ENCODE results near the gene FOXO3.

The FOXO3 gene

DNA sequence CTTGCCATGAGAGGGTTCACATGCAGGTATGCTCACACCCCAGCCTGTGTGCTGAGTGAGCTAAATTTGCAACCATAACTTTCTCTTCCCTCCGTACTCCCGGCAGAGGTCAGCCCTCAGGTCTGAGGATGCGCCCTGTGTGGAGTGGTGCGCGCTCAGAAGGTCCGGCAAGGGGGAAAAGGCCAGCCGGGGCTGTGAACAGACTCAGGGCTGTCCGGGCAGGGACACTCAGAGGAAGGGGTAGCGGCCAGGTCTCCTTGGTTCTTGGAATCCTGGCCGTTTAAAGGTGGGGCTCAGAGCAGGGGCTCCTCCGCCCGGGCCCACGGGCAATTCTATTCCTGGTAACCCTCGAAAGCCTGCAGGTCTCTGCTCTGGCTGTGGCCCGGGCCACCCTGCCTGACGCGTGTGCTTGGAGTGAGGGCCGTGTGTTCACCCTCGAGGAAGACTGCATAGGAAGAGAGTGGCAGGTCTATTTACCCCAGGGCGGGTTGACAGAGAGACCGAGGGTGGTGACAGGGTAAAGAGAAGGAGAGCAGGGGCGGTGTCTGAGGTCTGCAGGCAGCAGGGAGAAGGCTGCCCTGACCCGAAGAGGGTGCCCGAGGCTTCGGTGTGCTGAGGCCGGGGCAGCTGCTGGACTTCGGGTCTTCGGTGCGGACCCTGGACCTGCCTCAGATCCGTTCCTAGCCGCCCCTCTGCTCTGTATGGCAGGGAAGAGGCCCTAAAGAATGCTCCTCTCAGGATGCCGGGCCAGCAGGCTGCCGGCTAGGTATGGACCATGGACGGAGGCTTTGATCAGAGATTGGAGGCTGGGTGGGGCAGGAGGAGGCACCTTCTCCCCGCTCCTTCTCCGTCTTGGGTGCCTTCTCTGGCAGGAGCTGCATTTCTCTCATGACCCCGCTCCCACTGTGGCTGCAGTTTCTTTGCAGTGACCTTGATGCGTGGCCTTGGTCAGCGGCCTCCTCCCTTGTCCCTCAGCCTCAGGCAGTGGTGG lies 156.4 kb downstream of the FOXO3 start:
- DNase-seq: no peak

DNA sequence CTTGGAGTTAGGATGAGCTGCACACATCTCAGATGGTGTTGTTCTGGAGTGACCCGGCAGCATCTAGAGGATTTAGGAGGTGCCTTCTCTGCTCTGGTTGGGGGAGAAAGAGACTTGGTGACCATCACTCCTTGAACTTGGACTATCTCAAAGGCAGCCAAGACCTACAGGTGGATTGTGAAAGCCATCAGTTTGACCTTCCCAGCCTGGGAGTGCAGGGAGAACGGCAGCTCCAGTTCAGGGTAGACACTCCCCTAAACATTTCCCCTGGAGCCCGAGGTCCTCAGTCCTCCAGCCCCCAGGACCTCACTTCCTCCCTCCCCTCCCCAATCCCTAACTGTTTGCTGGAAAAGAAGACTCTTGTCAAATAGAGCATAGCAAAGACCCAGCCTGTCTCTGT lies 158.8 kb downstream of the FOXO3 start:
- DNase-seq: no peak

DNA sequence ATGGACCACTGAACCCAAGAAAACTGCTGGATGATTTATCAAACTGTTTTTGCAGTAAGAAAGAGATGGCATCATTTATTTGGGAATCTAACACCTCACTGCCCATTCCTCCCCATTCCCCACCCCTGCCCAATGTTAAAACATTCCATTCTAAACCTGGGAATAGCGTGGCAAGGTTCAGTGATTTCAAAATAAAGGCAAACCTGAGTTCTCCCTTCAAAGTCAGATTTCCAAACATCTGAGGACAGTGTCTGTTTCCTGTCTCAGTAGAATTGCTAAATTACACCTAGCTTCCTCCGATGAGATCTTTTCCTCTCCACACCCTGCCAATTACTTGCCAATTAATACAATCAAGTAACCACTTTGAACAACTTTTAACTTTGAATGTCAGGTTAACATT lies 160.1 kb downstream of the FOXO3 start:
- no peak for DNase-seq

DNA sequence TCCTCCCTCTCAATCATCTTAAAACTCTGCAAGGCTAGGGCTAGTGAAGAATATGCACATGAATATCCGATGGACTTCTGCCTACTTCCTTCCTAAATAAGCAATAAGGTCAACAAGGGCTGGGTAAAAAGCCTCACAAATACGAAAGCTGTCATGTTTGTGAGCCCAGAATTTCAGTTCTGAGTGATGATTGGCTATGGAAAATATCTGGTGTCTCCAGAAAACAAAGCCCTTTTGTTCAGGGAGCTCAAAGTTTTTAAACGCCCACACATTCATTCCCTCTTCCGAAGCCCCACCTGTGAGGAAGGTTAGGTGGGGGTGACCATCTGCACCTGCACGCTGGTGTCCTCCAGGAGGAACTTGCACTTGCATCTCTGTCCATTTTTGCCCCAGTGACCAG lies 160.6 kb downstream of the FOXO3 start:
- DNase-seq: no peak

DNA sequence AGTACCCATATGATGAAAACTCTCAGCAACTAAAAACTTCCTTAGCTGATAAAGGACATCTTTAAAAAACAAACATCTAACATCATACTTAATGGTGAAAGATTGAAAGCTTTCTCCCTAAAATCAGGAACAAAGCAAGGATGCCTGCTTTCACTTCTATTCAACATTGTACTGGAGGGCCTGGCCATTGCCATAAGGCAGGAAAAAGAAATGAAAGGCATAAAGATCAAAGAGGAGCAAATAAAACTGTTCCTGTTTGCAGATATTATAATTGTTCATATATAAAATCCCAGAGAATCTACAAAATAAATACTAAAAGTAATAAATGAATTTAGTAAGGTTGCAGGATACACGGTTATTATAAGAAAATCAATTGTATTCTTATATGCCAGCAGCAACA lies 162.9 kb downstream of the FOXO3 start:
- no peak for DNase-seq

DNA sequence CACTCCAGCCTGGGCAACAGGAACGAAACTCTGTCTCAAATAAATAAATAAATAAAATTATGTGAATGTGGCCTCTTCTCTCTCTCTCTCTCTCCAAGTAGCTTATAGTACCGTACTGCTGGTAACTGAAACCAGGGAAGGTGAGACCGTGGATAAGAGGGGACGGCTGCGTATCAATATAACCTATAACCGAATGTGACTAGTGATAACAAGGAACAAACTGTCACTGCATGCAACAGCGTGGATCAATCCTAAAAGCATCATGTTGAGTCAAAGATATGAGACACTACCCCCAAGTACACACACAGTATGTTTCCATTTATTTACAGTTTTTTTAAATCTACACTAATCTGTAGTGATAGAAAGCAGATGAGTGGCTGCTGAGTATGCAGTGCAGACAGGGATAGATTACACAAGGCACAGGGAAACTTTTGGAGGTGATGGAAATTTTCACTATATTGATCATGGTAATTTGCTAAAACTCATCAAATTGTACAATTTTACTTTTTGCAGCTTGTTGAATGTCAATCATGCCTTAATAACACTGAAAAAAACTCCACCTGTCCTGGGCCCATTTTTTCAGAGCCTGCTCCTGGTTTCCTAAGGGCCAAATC lies 166.1 kb downstream of the FOXO3 start:
- no peak for DNase-seq

DNA sequence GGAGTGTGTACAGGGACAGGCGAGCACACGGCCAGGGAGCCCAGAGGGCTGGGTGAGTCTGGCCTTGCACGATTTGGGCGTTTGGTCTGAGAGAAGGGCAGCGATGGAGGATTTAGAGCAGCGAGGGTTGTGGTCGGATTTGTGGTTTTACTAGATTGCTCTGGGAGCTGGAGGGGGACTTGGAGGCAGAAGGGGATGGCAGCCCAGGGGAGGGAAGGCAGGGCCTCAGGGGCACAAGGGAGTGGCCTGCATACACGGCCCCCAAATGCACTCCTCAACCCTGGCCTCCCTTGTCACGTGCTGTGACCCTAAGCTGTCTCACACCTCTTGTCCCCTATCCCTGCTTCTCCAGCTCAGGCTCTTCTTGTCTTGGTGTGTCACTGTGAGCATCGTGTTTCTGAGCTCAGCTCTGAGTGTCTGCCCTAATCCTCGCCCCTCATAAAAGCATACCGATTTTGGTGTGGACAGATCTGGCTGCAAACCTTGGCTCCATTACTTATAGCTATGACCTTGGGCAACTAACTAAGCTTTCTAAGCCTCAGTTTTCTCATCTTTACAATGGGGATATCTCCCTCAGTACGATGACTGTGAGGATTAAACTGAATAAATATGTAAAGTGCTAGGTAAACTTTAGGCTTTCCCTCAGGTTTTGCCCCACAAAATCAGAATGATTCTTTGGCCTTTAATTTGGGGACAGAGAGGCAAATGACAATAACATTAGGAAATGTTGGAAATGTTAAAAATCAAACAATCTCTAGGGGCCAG lies 167.4 kb downstream of the FOXO3 start:
- no peak for DNase-seq

DNA sequence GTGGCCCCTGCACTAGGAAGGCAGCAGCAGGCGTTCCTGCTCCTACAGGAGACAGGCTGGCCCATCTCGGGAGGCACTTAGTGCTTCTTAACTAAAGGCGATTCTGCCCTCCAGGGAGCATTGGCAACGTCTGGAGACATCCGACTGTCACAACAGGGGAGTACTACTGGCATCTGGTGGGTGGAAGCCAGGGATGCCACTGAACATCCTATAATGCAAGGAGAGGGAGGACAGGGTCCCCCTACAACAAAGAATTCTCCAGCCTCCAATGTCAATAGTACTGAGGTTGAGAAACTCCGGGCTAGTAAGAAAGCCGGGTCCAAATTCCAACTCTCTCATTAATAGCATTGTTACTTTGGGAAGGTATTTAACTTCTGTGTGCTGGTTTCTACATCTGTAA lies 168.1 kb downstream of the FOXO3 start:
- no peak for DNase-seq

DNA sequence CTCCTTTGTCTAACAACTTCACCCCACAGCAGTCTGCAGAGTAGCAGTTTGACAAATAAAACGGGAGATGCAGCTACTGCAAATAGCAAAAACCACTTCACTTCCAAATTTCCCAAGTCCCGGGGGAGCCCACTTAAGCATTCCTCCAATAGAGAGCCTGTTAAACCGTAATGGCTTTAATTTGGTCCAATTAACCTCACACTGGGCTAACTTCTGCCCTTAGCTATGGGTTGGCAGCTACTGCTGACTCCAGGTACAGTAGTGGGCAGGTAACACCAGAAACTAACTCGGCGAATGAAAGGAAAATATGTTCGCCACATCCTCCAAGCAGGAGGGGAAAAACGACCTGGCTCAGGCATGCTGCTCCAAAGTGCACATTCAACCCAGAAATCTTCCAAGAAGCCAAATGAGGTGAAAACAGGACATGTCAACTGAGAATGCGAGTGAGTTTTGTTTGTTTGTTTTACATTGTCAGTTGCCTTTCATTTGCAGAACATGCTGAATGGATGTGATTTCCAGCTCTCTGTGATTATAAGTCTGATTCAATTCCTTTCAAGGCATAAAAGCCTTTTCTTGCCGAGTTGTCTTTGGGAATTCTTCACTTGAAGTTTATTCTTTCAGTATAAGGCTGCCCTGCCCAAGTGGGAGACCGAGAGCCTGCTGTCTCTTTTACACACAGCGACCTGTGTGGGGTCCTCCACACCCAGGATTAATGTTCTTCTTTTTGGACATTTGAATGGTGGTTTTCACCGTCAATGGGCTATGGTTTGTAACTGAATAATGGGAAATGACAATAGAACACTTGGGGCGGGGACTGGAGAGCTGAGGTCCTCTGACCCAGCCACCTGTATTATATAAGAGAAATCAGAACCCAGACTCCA lies 170.2 kb downstream of the FOXO3 start:
- DNase-seq: no peak

DNA sequence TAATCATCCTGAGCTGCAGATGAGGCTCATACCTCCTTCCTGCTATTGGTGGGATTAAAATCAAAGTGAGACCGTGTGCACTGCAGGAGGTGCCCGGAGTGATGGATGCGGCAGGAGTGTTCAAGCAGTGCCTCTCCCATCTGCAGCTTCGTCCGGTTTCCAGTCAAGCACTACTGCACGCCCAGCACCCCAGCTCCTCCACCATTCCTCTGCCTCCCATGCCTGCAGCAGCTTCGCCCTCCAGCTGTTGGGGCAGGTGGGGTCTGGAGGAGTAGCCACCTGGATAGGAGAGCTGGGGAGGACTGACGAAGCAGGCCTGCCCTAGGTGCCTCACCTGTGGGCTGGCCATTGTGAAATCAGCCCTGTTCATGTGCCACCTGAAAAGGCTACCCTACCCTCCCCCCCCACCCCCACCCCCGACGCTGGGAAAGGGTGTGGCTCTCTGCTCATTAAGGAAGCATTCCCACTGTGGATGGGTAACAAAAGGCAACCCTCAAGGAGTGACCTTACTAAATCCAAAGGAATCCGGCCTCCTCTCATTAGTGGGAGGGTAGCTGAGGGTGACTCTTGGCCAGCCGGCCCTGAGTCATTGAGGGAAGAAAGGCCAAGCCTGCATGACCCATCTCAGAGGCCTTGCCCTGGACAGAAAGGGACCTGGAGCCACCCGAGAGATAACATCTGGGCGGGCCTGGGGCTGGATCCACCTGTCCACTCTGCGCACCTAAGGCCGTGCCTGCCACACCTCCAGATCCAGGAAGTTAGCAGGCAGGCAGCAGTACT lies 171.6 kb downstream of the FOXO3 start:
- DNase-seq: no peak

DNA sequence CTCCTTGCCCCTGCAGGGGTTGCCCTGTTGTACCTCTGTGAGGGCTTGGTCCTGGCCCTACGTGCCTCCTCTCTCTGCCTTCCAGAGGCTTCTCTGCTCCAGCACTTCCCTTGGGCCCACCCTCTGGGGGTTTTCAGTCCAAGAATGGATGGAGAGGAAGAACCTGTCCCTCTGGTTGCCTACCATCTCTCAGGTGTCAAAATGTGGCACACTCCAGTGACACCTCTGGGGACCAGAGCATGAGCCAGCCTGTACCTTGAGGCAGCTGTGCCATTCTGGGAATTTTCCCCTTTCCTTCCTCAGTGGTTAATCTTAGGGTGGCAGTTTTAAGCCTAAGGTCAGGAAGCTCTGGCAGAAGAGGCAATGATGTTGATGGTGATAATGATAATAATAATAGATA lies 172.3 kb downstream of the FOXO3 start:
- DNase-seq: no peak

DNA sequence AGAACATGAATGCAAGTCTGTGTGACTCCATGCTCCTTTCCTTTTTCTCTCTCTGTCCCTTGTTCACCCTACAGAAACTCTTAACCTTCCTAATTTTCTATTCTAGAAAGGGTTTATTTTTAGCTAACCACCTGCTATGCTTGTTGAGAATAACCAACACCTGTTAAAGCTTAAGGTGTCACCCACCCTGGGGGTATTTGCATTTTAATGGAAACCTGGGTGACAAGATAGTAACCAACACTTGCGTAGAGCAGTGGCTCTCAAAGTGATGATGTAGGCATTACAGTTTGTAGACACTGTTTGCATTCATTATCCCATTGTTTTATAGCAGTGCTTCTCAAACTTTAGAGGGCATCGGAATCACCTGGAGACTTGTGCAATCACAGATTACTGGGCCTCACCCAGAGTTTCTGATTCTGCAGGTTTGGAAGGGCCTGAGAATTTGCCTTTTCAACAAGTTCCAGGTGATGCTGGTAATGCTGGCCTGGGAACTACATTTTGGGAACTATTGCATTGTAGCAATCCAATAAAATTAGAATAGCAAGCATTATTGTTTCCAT lies 173.1 kb downstream of the FOXO3 start:
- DNase-seq: no peak

All from activated CD8-positive, alpha-beta memory T cell treated with anti-CD3 and anti-CD28 coated beads, Interleukin-2, amount 50 U/mL, for 4 hours (primary cell).